Astrocyte (in vitro differentiated cells and primary cell): ENCODE results near the gene CELSR2.
"Not testable (repeated sequence)": the region's sequence is repeated elsewhere in the genome, so short reads cannot be mapped to it uniquely, and the experiment has no call there.

Experiments
- EZH2 ChIP-seq: IDR thresholded peaks from 2 replicates; pipeline ENCODE4 v1.6.1; 2012; ENCODE audit warnings: mild to moderate bottlenecking, low read length, inconsistent platforms; ENCODE audit not compliant: insufficient read depth
- TF ChIP-seq, protein P1 (sequence below): IDR thresholded peaks from 2 replicates; pipeline ENCODE4 v1.5.1; 2011; ENCODE audit warnings: low read depth, mild to moderate bottlenecking, inconsistent platforms, low read length, moderate library complexity; ENCODE audit not compliant: insufficient read depth

DNA sequence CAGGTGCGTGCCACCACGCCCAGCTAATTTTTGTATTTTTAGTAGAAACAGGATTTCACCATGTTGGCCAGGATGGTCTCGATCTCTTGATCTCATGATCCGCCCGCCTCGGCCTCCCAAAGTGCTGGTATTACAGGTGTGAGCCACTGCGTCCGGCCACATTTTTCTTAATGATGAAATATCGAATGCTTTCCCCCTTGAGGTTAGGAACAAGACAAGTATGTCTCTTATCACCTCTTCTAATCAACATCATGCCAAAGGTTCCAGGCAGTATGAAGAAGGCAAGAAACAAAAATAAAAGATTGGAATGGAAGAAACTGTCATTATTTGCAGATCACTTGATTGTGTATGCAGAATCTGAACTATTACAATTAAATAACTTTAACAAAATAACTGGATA, 28.1 kb upstream of the CELSR2 start:
- TF ChIP-seq, protein P1, sequence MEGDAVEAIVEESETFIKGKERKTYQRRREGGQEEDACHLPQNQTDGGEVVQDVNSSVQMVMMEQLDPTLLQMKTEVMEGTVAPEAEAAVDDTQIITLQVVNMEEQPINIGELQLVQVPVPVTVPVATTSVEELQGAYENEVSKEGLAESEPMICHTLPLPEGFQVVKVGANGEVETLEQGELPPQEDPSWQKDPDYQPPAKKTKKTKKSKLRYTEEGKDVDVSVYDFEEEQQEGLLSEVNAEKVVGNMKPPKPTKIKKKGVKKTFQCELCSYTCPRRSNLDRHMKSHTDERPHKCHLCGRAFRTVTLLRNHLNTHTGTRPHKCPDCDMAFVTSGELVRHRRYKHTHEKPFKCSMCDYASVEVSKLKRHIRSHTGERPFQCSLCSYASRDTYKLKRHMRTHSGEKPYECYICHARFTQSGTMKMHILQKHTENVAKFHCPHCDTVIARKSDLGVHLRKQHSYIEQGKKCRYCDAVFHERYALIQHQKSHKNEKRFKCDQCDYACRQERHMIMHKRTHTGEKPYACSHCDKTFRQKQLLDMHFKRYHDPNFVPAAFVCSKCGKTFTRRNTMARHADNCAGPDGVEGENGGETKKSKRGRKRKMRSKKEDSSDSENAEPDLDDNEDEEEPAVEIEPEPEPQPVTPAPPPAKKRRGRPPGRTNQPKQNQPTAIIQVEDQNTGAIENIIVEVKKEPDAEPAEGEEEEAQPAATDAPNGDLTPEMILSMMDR = not testable (repeated sequence)
- not testable (repeated sequence) for TF ChIP-seq EZH2
